ENCODE measurements around the gene GOLT1A.

GRCh38 chr1:204241050-204241449 lies 27.3 kb upstream of the GOLT1A start:
- no peak for TF ChIP-seq POLR2A (IDR thresholded peaks at IDR 0.05)
- no peak for TF ChIP-seq CTCF (IDR thresholded peaks at IDR 0.05)
- no peak for TF ChIP-seq POLR2AphosphoS5 (IDR thresholded peaks at IDR 0.05)
